A673 (cell line): ENCODE measurements around the gene LSM14A.

Experiments
- CTCF ChIP-seq: fragments of 300-800, 200-600 bp; sonication (generic); conservative IDR thresholded peaks from 2 replicates; pipeline ENCODE4 v1.5.1; 2017; ENCODE audit warnings: low read depth, mild to moderate bottlenecking, antibody characterized with exemption, low read length, moderate library complexity, mixed read lengths
- EZH2 ChIP-seq: fragments of 200-600 bp; sonication (generic); IDR thresholded peaks from 2 replicates; pipeline ENCODE4 v1.6.1; 2017; ENCODE audit warnings: borderline replicate concordance, low read depth, mild to moderate bottlenecking, mixed read lengths, antibody characterized with exemption, low read length; ENCODE audit not compliant: poor library complexity, severe bottlenecking

- TF ChIP-seq CTCF: no peak
- TF ChIP-seq EZH2: no peak
Observed at GRCh38 chr19:34269489-34269888, 97.2 kb downstream of the LSM14A start.
